Endodermal cell (in vitro differentiated cells): Measurements from ENCODE around the gene MFSD12. TPM values are rescaled to one million over a fixed set of nuclear protein-coding genes. Genes with fewer than 3 reads are reported as not detected.
"Not testable (repeated sequence)": the region's sequence is repeated elsewhere in the genome, so short reads cannot be mapped to it uniquely, and the experiment has no call there.

Experiments used
- DNase-seq: peaks from one replicate; pipeline ENCODE4 v3.0.0-alpha.2; 2017
- H3K27ac ChIP-seq: 2 replicates; pipeline ENCODE4 v1.5.1; 2013; ENCODE audit warnings: mild to moderate bottlenecking, low read depth, low read length, moderate library complexity
- H3K27me3 ChIP-seq: 2 replicates; pipeline ENCODE4 v1.6.1; 2013; ENCODE audit warnings: mild to moderate bottlenecking, low read length, moderate library complexity; ENCODE audit not compliant: insufficient read depth, control insufficient read depth, poor library complexity, severe bottlenecking
- H3K36me3 ChIP-seq: 2 replicates; pipeline ENCODE4 v1.7.0; 2013; ENCODE audit warnings: mild to moderate bottlenecking, low read length, moderate library complexity; ENCODE audit not compliant: control insufficient read depth, insufficient read depth
- H3K4me1 ChIP-seq: one replicate; pipeline ENCODE4 v1.7.0; 2013; ENCODE audit warnings: low read length; ENCODE audit not compliant: control insufficient read depth, insufficient read depth
- H3K4me3 ChIP-seq: 2 replicates; pipeline ENCODE4 v1.5.1; 2013; ENCODE audit warnings: mild to moderate bottlenecking, low read length, moderate library complexity
- H3K9ac ChIP-seq: 2 replicates; pipeline ENCODE4 v1.6.1; 2013; ENCODE audit warnings: mild to moderate bottlenecking, low read length, moderate library complexity; ENCODE audit not compliant: poor library complexity, severe bottlenecking; ENCODE audit errors: extremely low read depth
- H3K9me3 ChIP-seq: 2 replicates; pipeline ENCODE4 v1.6.1; 2013; ENCODE audit warnings: mild to moderate bottlenecking, low read length, moderate library complexity; ENCODE audit not compliant: control insufficient read depth
- H3K27ac Mint-ChIP-seq: 2 replicates; pipeline ENCODE4 v1.8.0; 2020; ENCODE audit warnings: mixed read lengths
- H3K27me3 Mint-ChIP-seq: 2 replicates; pipeline ENCODE4 v1.8.0; 2021; ENCODE audit warnings: mild to moderate bottlenecking, mixed read lengths; ENCODE audit not compliant: insufficient read depth
- H3K36me3 Mint-ChIP-seq: 2 replicates; pipeline ENCODE4 v1.8.0; 2020; ENCODE audit warnings: low read depth, mixed read lengths
- H3K4me1 Mint-ChIP-seq: 2 replicates; pipeline ENCODE4 v1.8.0; 2020; ENCODE audit warnings: mixed read lengths
- H3K4me3 Mint-ChIP-seq: 2 replicates; pipeline ENCODE4 v1.8.0; 2020; ENCODE audit warnings: mild to moderate bottlenecking, moderate library complexity, mixed read lengths
- H3K9me3 Mint-ChIP-seq: 2 replicates; pipeline ENCODE4 v1.8.0; 2020; ENCODE audit warnings: mild to moderate bottlenecking, mixed read lengths
- WGBS, 2 experiments: methylation state at CpG; one replicate each; pipeline versions ENCODE4 v1.1.5 to v1.1.7; 2013; ENCODE audit warnings: missing lambda C conversion rate in 2 of 2, mixed read lengths in 1 of 2; ENCODE audit not compliant: insufficient coverage in 1 of 2, insufficient read length in 1 of 2; 5-methylcytosine and 5-hydroxymethylcytosine counted together
- total RNA-seq, 2 donors: library from RNA; stranded (reverse); fragmentation: NEBNext Ultra II Directional in 1 of 2; extraction: Animal tissue kit (Norgen Biotek cat#: 25700) in 1 of 2; gene quantifications; 2 replicates in 1 of 2; 3 replicates in 1 of 2; pipeline ENCODE4 v1.2.1, GENCODE V29; 2021
- TF ChIP-seq, protein P1 (sequence below): fragments of 200-600 bp; sonication (generic); conservative IDR thresholded peaks from 2 replicates; pipeline ENCODE4 v1.5.0; 2021; ENCODE audit warnings: antibody characterized with exemption, mild to moderate bottlenecking

The MFSD12 gene
- total RNA-seq, 2 donors from 2014 or later, result 48.2 to 62.4 TPM

DNA sequence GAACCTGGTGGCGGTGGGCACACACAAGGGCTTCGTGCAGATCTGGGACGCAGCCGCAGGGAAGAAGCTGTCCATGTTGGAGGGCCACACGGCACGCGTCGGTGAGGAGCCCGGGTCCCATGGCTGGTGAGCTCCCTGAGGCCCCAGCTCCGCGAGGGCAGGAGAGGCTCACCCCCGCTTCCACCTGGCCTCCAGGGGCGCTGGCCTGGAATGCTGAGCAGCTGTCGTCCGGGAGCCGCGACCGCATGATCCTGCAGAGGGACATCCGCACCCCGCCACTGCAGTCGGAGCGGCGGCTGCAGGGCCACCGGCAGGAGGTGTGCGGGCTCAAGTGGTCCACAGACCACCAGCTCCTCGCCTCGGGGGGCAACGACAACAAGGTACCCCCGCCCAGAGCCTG lies 25.7 kb downstream of the MFSD12 start:
- H3K36me3 ChIP-seq, result peaks cover 35% of the 10 kb centered on the region
- Mint-ChIP-seq H3K9me3 (no peaks in the 10 kb centered on the region), H3K27ac (no peak overlapping the region), H3K4me3 (no peak overlapping the region), H3K27me3 (no peaks in the 10 kb centered on the region), H3K36me3 (peaks cover 40% of the 10 kb centered on the region), H3K4me1 (no peaks in the 10 kb centered on the region)
- no peaks in the 10 kb centered on the region for H3K27me3 ChIP-seq
- DNase-seq, result no peak
- no peaks in the 10 kb centered on the region for H3K9me3 ChIP-seq
- no peaks in the 10 kb centered on the region for H3K4me1 ChIP-seq
- no peak overlapping the region for H3K27ac ChIP-seq
- WGBS, 2 experiments, result 94 to 100% methylated on average over 16 to 29 of the region's 29 CpGs
- H3K4me3 ChIP-seq, result no peak overlapping the region
- H3K9ac ChIP-seq, result no peak overlapping the region
- TF ChIP-seq, protein P1, sequence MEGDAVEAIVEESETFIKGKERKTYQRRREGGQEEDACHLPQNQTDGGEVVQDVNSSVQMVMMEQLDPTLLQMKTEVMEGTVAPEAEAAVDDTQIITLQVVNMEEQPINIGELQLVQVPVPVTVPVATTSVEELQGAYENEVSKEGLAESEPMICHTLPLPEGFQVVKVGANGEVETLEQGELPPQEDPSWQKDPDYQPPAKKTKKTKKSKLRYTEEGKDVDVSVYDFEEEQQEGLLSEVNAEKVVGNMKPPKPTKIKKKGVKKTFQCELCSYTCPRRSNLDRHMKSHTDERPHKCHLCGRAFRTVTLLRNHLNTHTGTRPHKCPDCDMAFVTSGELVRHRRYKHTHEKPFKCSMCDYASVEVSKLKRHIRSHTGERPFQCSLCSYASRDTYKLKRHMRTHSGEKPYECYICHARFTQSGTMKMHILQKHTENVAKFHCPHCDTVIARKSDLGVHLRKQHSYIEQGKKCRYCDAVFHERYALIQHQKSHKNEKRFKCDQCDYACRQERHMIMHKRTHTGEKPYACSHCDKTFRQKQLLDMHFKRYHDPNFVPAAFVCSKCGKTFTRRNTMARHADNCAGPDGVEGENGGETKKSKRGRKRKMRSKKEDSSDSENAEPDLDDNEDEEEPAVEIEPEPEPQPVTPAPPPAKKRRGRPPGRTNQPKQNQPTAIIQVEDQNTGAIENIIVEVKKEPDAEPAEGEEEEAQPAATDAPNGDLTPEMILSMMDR, result no peak

DNA sequence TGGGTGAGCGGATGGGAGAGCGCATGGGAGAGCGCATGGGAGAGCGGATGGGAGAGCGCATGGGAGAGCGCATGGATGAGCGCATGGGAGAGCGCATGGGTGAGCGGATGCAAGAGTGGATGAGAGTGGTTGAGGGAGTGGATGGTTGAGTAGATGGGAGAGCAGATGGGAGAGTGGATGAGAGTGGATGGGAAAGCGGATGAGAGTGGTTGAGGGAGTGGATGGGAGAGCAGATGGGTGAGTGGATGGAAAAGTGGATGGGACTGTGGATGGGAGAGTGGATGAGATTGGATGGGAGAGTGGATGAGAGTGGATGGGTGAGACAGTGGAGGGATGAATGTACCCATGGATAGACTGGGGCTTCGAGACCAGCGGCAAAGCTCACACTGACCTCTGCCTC lies 27.0 kb downstream of the MFSD12 start:
- Mint-ChIP-seq H3K36me3 (peaks cover 34% of the 10 kb centered on the region), H3K27me3 (no peaks in the 10 kb centered on the region), H3K4me3 (no peak overlapping the region), H3K9me3 (no peaks in the 10 kb centered on the region), H3K4me1 (no peaks in the 10 kb centered on the region), H3K27ac (no peak overlapping the region)
- Histone ChIP-seq H3K27me3 (no peaks in the 10 kb centered on the region), H3K27ac (no peak overlapping the region), H3K9me3 (no peaks in the 10 kb centered on the region), H3K4me3 (no peak overlapping the region), H3K4me1 (no peaks in the 10 kb centered on the region), H3K36me3 (peaks cover 27% of the 10 kb centered on the region), H3K9ac (no peak overlapping the region)
- WGBS, 2 experiments, result 97% methylated on average over 12 of the region's 12 CpGs
- TF ChIP-seq, protein P1, result no peak
- DNase-seq, result no peak

DNA sequence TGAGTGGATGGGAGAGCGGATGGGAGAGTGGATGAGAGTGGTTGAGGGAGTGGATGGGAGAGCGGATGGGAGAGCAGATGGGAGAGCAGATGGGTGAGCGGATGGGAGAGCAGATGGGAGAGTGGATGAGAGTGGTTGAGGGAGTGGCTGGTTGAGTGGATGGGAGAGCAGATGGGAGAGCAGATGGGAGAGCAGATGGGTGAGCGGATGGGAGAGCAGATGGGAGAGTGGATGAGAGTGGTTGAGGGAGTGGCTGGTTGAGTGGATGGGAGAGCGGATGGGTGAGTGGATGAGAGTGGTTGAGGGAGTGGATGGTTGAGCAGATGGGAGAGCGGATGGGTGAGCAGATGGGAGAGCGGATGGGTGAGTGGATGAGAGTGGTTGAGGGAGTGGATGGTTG lies 28.1 kb downstream of the MFSD12 start:
- H3K4me1 Mint-ChIP-seq, H3K27ac ChIP-seq, H3K4me3 ChIP-seq, H3K4me1 ChIP-seq, H3K9me3 Mint-ChIP-seq, H3K27me3 ChIP-seq, H3K9ac ChIP-seq, H3K27ac Mint-ChIP-seq, H3K4me3 Mint-ChIP-seq, H3K27me3 Mint-ChIP-seq, DNase-seq, H3K9me3 ChIP-seq: not testable (repeated sequence)
- peaks cover 30% of the 10 kb centered on the region for H3K36me3 Mint-ChIP-seq
- H3K36me3 ChIP-seq, result peaks cover 28% of the 10 kb centered on the region
- WGBS, 2 experiments, result 96 to 100% methylated on average over 4 to 6 of the region's 7 CpGs

DNA sequence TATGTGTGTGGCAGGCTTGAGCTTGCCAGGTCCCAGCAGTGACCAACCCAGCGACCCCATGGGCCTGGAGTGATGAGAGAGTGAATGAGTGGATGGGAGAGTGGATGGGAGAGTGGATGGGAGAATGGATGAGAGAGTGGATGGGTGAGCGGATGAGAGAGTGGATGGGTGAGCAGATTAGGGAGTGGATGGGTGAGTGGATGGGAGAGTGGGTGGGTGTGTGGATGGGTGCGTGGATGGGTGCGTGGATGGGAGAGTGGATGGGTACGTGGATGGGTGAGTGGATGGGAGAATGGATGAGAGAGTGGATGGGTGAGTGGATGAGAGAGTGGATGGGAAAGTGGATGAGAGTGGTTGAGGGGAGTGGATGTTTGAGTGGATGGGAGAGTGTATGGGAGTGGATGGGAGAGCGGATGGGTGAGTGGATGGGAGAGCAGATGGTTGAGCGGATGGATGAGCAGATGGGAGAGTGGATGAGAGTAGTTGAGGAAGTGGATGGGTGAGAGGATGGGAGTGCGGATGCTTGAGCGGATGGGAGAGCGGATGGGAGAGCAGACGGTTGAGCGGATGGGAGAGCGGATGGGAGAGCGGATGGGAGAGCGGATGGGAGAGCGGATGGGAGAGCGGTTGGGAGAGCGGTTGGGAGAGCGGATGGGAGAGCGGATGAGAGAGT lies 28.7 kb downstream of the MFSD12 start:
- no peaks in the 10 kb centered on the region for H3K4me1 Mint-ChIP-seq
- 95 to 96% methylated on average over 15 to 17 of the region's 20 CpGs for WGBS, 2 experiments
- H3K36me3 Mint-ChIP-seq, result peaks cover 33% of the 10 kb centered on the region
- no peak overlapping the region for H3K4me3 Mint-ChIP-seq
- H3K36me3 ChIP-seq, result peaks cover 30% of the 10 kb centered on the region
- no peaks in the 10 kb centered on the region for H3K9me3 Mint-ChIP-seq
- no peaks in the 10 kb centered on the region for H3K4me1 ChIP-seq
- no peaks in the 10 kb centered on the region for H3K27me3 Mint-ChIP-seq
- DNase-seq, result no peak
- H3K27me3 ChIP-seq, result no peaks in the 10 kb centered on the region
- no peak overlapping the region for H3K27ac ChIP-seq
- no peak overlapping the region for H3K4me3 ChIP-seq
- no peak overlapping the region for H3K27ac Mint-ChIP-seq
- no peaks in the 10 kb centered on the region for H3K9me3 ChIP-seq
- H3K9ac ChIP-seq, result no peak overlapping the region
- TF ChIP-seq, protein P1, result no peak
